ENCODE results near the gene AVPI1. TPM values are rescaled to one million over a fixed set of nuclear protein-coding genes. Genes with fewer than 3 reads are reported as not detected.
A peak's percentile ranks its signal among the peaks of the same experiment; 100 is the strongest.

The AVPI1 gene
- total RNA-seq, 1 donor from 2014 or later: 6.5 TPM

DNA sequence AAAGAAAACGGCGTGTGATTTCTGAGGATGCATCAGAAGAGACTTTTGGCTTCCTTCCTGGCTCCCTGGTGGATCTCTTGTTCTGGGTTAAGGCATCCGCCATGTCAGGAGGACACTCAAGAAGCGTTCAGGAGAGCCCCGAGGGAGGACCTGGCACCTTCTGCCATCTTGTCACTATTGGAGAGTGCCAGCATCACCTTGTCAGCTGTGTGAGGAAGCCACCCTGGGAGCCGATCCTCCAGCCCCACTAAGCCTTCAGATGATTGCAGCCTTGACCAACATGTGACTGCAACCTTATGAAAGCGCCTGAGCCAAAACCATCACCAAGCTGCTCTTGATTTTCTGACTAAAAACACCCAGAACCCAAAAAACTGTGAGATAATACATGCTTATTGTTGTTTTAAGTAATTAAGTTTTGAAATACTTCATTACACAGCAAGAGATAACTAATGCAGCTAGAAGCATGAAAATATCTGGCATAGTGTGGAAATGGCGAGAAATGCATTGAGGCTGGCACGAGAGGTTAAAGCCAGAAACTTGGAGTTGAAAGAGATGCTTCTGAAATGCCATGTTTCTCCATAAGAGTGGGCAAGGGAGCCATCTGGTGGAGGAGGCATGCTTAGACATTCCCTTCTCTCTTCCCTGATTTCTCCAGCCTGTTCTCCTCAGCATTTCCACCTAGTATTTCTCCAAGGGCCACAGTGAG, 44.5 kb upstream of the AVPI1 start:
- H3K36me3 Mint-ChIP-seq (ENCODE audit: low read depth): peaks cover 2% of the 10 kb centered on the region
- no peaks in the 10 kb centered on the region for H3K27me3 Mint-ChIP-seq (ENCODE audit: low read depth)
- H3K4me3 Mint-ChIP-seq (ENCODE audit: unreplicated experiment): no peak overlapping the region
- TF ChIP-seq, protein P1, sequence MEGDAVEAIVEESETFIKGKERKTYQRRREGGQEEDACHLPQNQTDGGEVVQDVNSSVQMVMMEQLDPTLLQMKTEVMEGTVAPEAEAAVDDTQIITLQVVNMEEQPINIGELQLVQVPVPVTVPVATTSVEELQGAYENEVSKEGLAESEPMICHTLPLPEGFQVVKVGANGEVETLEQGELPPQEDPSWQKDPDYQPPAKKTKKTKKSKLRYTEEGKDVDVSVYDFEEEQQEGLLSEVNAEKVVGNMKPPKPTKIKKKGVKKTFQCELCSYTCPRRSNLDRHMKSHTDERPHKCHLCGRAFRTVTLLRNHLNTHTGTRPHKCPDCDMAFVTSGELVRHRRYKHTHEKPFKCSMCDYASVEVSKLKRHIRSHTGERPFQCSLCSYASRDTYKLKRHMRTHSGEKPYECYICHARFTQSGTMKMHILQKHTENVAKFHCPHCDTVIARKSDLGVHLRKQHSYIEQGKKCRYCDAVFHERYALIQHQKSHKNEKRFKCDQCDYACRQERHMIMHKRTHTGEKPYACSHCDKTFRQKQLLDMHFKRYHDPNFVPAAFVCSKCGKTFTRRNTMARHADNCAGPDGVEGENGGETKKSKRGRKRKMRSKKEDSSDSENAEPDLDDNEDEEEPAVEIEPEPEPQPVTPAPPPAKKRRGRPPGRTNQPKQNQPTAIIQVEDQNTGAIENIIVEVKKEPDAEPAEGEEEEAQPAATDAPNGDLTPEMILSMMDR (IDR thresholded peaks at IDR 0.05): peak; percentile 90
- DNase-seq (ENCODE audit: low spot score): peak; percentile 42
- no peaks in the 10 kb centered on the region for H3K9me3 Mint-ChIP-seq (ENCODE audit: low read depth)
- peaks cover 13% of the 10 kb centered on the region for H3K4me1 Mint-ChIP-seq (ENCODE audit: low read depth)
- peak overlapping the region; percentile 29 for H3K27ac Mint-ChIP-seq (ENCODE audit: unreplicated experiment)

DNA sequence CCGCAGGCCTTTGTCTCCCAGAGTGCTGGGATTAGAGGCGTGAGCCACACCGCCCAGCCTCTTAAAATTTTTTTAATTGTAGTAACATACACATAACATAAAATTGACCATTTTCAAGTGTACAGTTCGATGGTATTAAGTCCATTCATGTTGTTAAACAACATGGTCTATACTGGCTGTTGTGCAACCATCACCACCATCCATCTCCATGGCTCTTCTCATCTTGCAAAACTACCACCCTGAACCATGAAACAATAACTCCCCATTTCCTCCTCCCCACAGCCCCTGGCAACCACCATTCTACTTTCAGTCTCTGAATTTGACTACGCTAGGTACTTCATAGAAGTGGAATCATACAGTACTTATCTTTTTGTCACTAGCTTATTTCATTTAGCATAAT, 42.0 kb upstream of the AVPI1 start:
- no peaks in the 10 kb centered on the region for H3K27me3 Mint-ChIP-seq (ENCODE audit: low read depth)
- DNase-seq (ENCODE audit: low spot score): no peak
- H3K9me3 Mint-ChIP-seq (ENCODE audit: low read depth): no peaks in the 10 kb centered on the region
- TF ChIP-seq, protein P1 (IDR thresholded peaks at IDR 0.05): no peak
- peaks cover 21% of the 10 kb centered on the region for H3K4me1 Mint-ChIP-seq (ENCODE audit: low read depth)
- no peak overlapping the region for H3K27ac Mint-ChIP-seq (ENCODE audit: unreplicated experiment)
- no peak overlapping the region for H3K4me3 Mint-ChIP-seq (ENCODE audit: unreplicated experiment)
- peaks cover 2% of the 10 kb centered on the region for H3K36me3 Mint-ChIP-seq (ENCODE audit: low read depth)

DNA sequence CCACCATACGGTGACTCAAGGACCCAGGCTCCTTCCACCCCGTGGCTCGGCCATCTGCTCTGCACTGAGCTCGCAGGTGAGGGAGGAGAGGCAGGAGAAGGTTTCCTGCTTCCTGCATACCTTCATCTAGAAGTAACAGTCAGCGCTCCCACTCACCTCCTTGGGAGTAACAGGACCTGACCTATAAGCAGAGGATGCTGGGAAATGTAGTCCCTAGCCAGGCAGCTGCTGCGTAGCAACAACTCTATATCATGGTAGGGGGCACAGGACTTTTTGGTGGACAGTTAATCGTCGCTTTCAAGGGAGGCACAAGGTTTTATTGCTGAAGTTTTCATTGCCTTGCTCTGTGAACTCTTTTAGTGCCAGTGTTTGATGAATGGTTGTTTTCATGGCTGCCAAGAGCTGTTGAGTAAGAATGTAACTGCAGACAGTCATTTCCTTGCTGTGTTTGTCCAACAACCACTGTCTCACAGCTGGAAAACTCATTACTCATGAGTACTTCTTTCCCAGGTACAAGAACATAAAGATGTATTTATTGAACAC, 39.7 kb upstream of the AVPI1 start:
- peak overlapping the region; percentile 56 for H3K4me3 Mint-ChIP-seq (ENCODE audit: unreplicated experiment)
- peak overlapping the region; percentile 90 for H3K27ac Mint-ChIP-seq (ENCODE audit: unreplicated experiment)
- H3K9me3 Mint-ChIP-seq (ENCODE audit: low read depth): no peaks in the 10 kb centered on the region
- peaks cover 19% of the 10 kb centered on the region for H3K4me1 Mint-ChIP-seq (ENCODE audit: low read depth)
- no peak for DNase-seq (ENCODE audit: low spot score)
- TF ChIP-seq, protein P1 (IDR thresholded peaks at IDR 0.05): no peak
- no peaks in the 10 kb centered on the region for H3K27me3 Mint-ChIP-seq (ENCODE audit: low read depth)
- peaks cover 4% of the 10 kb centered on the region for H3K36me3 Mint-ChIP-seq (ENCODE audit: low read depth)

DNA sequence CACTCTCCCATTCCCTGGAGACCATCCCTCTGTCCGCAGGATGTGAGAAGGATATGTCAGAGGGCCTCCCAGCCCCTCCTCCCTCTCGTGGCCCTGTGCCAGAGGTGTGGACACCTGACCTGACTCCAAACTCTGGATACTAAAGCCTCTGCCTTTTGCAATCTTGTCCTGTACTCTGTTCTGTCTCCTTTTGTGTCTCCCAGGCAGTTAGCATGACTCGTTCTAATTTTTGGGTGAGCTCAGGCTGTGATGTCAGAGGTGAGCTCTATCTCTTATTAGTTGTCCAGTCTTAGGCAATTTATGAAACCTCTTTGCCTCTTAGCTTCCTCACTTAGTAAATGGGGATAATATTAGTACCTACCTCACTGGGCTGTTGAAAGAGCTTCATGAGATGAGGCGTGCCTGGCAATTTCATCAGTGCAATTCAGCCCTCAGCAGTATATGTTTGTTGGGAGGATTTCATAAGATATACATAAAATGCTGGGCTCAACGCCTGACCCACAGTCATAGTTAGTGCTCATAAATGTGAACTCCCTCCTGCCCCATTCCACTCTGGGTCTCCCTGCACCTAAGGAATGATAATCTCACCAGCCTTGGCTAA, 37.4 kb upstream of the AVPI1 start:
- Mint-ChIP-seq H3K9me3 (ENCODE audit: low read depth) (no peaks in the 10 kb centered on the region), H3K36me3 (ENCODE audit: low read depth) (peaks cover 9% of the 10 kb centered on the region), H3K4me3 (ENCODE audit: unreplicated experiment) (no peak overlapping the region), H3K4me1 (ENCODE audit: low read depth) (peaks cover 15% of the 10 kb centered on the region), H3K27ac (ENCODE audit: unreplicated experiment) (peak overlapping the region; percentile 80), H3K27me3 (ENCODE audit: low read depth) (no peaks in the 10 kb centered on the region)
- TF ChIP-seq, protein P1 (IDR thresholded peaks at IDR 0.05): no peak
- no peak for DNase-seq (ENCODE audit: low spot score)

DNA sequence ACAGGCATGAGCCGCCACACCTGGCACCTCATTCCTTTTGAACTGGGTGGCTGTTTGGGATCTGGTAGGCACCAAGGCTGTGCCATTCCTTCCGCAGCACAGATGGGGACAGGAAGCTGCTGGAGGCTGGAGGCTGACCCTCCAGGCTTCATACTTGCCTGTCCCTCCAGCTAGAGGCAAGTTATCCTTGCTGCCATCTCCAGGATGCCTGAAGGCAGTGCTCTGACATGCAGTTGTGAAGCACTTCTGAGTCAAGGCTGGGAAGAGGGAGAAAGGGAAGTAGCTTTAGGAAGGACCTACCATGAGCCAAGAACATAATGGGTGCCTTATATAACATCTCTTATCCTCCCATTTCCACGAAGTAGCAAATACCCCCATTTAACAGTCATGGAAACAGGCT, 36.0 kb upstream of the AVPI1 start:
- Mint-ChIP-seq H3K27ac (ENCODE audit: unreplicated experiment) (no peak overlapping the region), H3K27me3 (ENCODE audit: low read depth) (no peaks in the 10 kb centered on the region), H3K36me3 (ENCODE audit: low read depth) (peaks cover 17% of the 10 kb centered on the region), H3K9me3 (ENCODE audit: low read depth) (no peaks in the 10 kb centered on the region), H3K4me1 (ENCODE audit: low read depth) (peaks cover 28% of the 10 kb centered on the region), H3K4me3 (ENCODE audit: unreplicated experiment) (no peak overlapping the region)
- TF ChIP-seq, protein P1 (IDR thresholded peaks at IDR 0.05): peak; percentile 15
- DNase-seq (ENCODE audit: low spot score): no peak

Measured in chondrocyte (in vitro differentiated cells).